ACC112 (cell line): ENCODE data around the gene DNAJB6.

ENCODE experiments used
- H2AFZ ChIP-seq: fragments of 200-600 bp; sonication (generic); one replicate; pipeline ENCODE4 v1.6.0; 2017; ENCODE audit warnings: antibody characterized with exemption, low read length; ENCODE audit not compliant: unreplicated experiment
- H3K27ac ChIP-seq: fragments of 200-600 bp; sonication (generic); 2 replicates; pipeline ENCODE4 v1.5.1; 2014; ENCODE audit warnings: low read depth, mild to moderate bottlenecking, antibody characterized with exemption, low read length, moderate library complexity
- H3K27me3 ChIP-seq: fragments of 200-600 bp; sonication (generic); 2 replicates; pipeline ENCODE4 v1.6.1; 2014; ENCODE audit warnings: mild to moderate bottlenecking, antibody characterized with exemption, low read length, moderate library complexity, mixed read lengths; ENCODE audit not compliant: insufficient read depth
- H3K36me3 ChIP-seq: fragments of 200-600 bp; sonication (generic); 2 replicates; pipeline ENCODE4 v1.6.1; 2016; ENCODE audit warnings: mild to moderate bottlenecking, antibody characterized with exemption, low read length, moderate library complexity, mixed read lengths; ENCODE audit not compliant: insufficient read depth
- H3K4me1 ChIP-seq: fragments of 200-600 bp; sonication (generic); one replicate; pipeline ENCODE4 v1.6.1; 2016; ENCODE audit warnings: low read length, mixed read lengths; ENCODE audit not compliant: insufficient read depth, unreplicated experiment, control insufficient read depth
- H3K4me3 ChIP-seq: fragments of 200-600 bp; sonication (generic); 2 replicates; pipeline ENCODE4 v1.5.1; 2014; ENCODE audit warnings: mild to moderate bottlenecking, low read depth, low read length
- H3K79me2 ChIP-seq: fragments of 200-600 bp; sonication (generic); one replicate; pipeline ENCODE4 v1.6.0; 2016; ENCODE audit warnings: low read length; ENCODE audit not compliant: control insufficient read depth, unreplicated experiment, insufficient read depth

Gene DNAJB6

GRCh38 chr7:157422279-157422678, 85.5 kb downstream of the DNAJB6 start:
- H3K4me3 ChIP-seq, result no peak overlapping the region
- no peak overlapping the region for H3K27ac ChIP-seq
- H2AFZ ChIP-seq, result no peak overlapping the region
- no peaks in the 10 kb centered on the region for H3K79me2 ChIP-seq
- H3K36me3 ChIP-seq, result no peaks in the 10 kb centered on the region
- H3K27me3 ChIP-seq, result no peaks in the 10 kb centered on the region
- no peaks in the 10 kb centered on the region for H3K4me1 ChIP-seq

- Histone ChIP-seq H3K4me1 (no peaks in the 10 kb centered on the region), H3K36me3 (no peaks in the 10 kb centered on the region), H3K4me3 (no peak overlapping the region), H3K27me3 (no peaks in the 10 kb centered on the region), H3K27ac (no peak overlapping the region), H3K79me2 (no peaks in the 10 kb centered on the region), H2AFZ (no peak overlapping the region)
These were observed 86.5 kb downstream of the DNAJB6 start for GRCh38 chr7:157423348-157423747.

GRCh38 chr7:157423886-157424565, 87.2 kb downstream of the DNAJB6 start:
- no peaks in the 10 kb centered on the region for H3K36me3 ChIP-seq
- H3K27ac ChIP-seq, result no peak overlapping the region
- no peak overlapping the region for H2AFZ ChIP-seq
- no peaks in the 10 kb centered on the region for H3K27me3 ChIP-seq
- H3K4me3 ChIP-seq, result no peak overlapping the region
- no peaks in the 10 kb centered on the region for H3K79me2 ChIP-seq
- no peaks in the 10 kb centered on the region for H3K4me1 ChIP-seq

- H3K27ac ChIP-seq, result no peak overlapping the region
- no peaks in the 10 kb centered on the region for H3K79me2 ChIP-seq
- H3K36me3 ChIP-seq, result no peaks in the 10 kb centered on the region
- H2AFZ ChIP-seq, result no peak overlapping the region
- H3K4me3 ChIP-seq, result no peak overlapping the region
- no peaks in the 10 kb centered on the region for H3K27me3 ChIP-seq
- no peaks in the 10 kb centered on the region for H3K4me1 ChIP-seq
These were observed 88.4 kb downstream of the DNAJB6 start for GRCh38 chr7:157425137-157425731.

DNA sequence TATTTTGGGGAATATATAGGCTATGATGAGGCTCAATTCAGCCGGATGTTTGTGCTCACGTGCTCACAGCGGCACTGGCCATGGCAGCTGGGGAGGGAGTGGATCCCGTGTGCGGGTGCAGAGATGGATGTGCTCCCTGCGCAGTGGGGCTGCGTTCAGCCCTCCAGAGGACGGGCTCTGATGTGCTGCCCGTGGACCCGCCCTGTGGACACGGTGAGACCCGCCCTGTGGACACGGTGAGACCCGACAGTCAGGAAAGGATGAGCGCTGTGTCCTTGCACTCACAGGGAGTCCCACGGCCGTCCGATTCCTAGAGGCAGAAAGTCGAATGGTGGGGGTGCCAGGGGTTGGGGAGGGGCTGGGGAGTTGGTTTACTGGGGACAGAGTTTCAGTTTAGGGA, 89.0 kb downstream of the DNAJB6 start:
- Histone ChIP-seq H3K36me3 (no peaks in the 10 kb centered on the region), H3K4me3 (no peak overlapping the region), H3K79me2 (no peaks in the 10 kb centered on the region), H3K27ac (no peak overlapping the region), H2AFZ (no peak overlapping the region), H3K27me3 (no peaks in the 10 kb centered on the region), H3K4me1 (no peaks in the 10 kb centered on the region)

GRCh38 chr7:157426463-157427301, 89.9 kb downstream of the DNAJB6 start:
- Histone ChIP-seq H3K79me2 (no peaks in the 10 kb centered on the region), H3K4me1 (no peaks in the 10 kb centered on the region), H3K4me3 (no peak overlapping the region), H2AFZ (no peak overlapping the region), H3K36me3 (no peaks in the 10 kb centered on the region), H3K27me3 (no peaks in the 10 kb centered on the region), H3K27ac (no peak overlapping the region)

- H2AFZ ChIP-seq, result no peak overlapping the region
- no peak overlapping the region for H3K27ac ChIP-seq
- H3K4me3 ChIP-seq, result no peak overlapping the region
These were observed 91.2 kb downstream of the DNAJB6 start for GRCh38 chr7:157427811-157428553.

DNA sequence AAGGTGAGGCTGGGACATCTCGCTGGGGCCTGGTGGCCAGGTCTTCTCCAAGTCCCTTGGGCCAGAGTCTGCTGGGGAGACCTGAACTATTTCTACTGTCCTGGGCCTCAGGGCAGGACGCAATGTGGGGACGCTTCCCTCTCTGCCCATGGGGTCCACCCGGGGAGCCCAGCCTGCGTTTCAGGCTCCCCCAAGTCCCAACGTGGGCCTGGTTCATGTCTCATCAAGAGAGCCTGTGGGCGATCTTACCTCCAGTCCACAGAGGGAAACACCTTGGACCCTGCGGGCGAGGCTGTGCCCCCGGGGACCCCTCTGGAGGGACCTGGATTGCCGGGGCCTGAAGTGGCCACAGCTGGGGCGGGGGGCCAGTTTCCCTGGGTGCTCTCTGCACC, 91.7 kb downstream of the DNAJB6 start:
- Histone ChIP-seq H3K4me3 (no peak overlapping the region), H3K79me2 (no peaks in the 10 kb centered on the region), H2AFZ (no peak overlapping the region), H3K36me3 (no peaks in the 10 kb centered on the region), H3K27ac (no peak overlapping the region), H3K4me1 (no peaks in the 10 kb centered on the region), H3K27me3 (no peaks in the 10 kb centered on the region)

More at GRCh38 chr7:157427811-157428553, 91.2 kb downstream of the DNAJB6 start:
- Histone ChIP-seq H3K79me2 (no peaks in the 10 kb centered on the region), H3K27me3 (no peaks in the 10 kb centered on the region), H3K36me3 (no peaks in the 10 kb centered on the region), H3K4me1 (no peaks in the 10 kb centered on the region)

GRCh38 chr7:157429001-157429679, 92.3 kb downstream of the DNAJB6 start:
- Histone ChIP-seq H3K79me2 (no peaks in the 10 kb centered on the region), H3K36me3 (no peaks in the 10 kb centered on the region), H3K27ac (no peak overlapping the region), H3K4me1 (no peaks in the 10 kb centered on the region), H2AFZ (no peak overlapping the region), H3K4me3 (no peak overlapping the region), H3K27me3 (no peaks in the 10 kb centered on the region)

- Histone ChIP-seq H3K27me3 (no peaks in the 10 kb centered on the region), H3K79me2 (no peaks in the 10 kb centered on the region), H3K27ac (no peak overlapping the region), H2AFZ (no peak overlapping the region), H3K4me1 (no peaks in the 10 kb centered on the region), H3K4me3 (no peak overlapping the region), H3K36me3 (no peaks in the 10 kb centered on the region)
These were observed 92.9 kb downstream of the DNAJB6 start for GRCh38 chr7:157429680-157430224.
